BE2C (cell line): ENCODE measurements around the gene TMEM151A.
"Not testable (repeated sequence)": the region's sequence is repeated elsewhere in the genome, so short reads cannot be mapped to it uniquely, and the experiment has no call there.

ENCODE experiments used
- DNase-seq: peaks from one replicate; pipeline ENCODE4 v3.0.0-alpha.2; 2020
- H3K27me3 ChIP-seq: fragments of 250-450 bp; sonication (Bioruptor Pico); 2 replicates; pipeline ENCODE4 v1.5.1; 2020; ENCODE audit warnings: mild to moderate bottlenecking
- H3K36me3 ChIP-seq: fragments of 250-450 bp; sonication (Bioruptor Pico); 2 replicates; pipeline ENCODE4 v1.5.1; 2020; ENCODE audit warnings: mild to moderate bottlenecking
- H3K4me1 ChIP-seq: fragments of 250-450 bp; sonication (Bioruptor Pico); 2 replicates; pipeline ENCODE4 v1.5.1; 2020
- H3K4me3 ChIP-seq: 2 replicates; pipeline ENCODE4 v1.5.1; 2011; ENCODE audit warnings: low read depth, low read length
- H3K9me3 ChIP-seq: fragments of 250-450 bp; sonication (Bioruptor Pico); 2 replicates; pipeline ENCODE4 v1.5.1; 2020
- TF ChIP-seq, protein P1 (sequence below): IDR thresholded peaks from 2 replicates; pipeline ENCODE4 v1.5.1; 2012; ENCODE audit warnings: mild to moderate bottlenecking, low read depth, low read length

Gene TMEM151A

DNA sequence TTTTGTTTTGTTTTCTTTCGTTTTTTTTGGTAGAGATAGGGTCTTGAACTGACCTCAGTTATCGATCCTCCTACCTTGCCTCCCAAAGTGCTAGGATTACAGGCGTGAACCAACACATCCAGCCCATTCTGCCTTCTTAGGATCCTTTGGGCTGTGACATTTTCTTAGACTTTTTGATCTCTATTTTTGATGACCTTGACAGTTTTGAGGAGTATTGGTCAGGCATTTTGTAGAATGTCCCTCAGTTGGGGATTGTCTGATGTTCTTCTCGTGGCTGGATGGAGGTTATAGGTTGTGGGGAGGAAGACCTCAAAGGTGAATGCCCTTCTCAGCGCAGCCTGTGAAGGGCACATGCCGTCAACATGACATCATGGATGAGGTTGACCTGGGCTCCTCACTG, 42.8 kb upstream of the TMEM151A start:
- TF ChIP-seq, protein P1, sequence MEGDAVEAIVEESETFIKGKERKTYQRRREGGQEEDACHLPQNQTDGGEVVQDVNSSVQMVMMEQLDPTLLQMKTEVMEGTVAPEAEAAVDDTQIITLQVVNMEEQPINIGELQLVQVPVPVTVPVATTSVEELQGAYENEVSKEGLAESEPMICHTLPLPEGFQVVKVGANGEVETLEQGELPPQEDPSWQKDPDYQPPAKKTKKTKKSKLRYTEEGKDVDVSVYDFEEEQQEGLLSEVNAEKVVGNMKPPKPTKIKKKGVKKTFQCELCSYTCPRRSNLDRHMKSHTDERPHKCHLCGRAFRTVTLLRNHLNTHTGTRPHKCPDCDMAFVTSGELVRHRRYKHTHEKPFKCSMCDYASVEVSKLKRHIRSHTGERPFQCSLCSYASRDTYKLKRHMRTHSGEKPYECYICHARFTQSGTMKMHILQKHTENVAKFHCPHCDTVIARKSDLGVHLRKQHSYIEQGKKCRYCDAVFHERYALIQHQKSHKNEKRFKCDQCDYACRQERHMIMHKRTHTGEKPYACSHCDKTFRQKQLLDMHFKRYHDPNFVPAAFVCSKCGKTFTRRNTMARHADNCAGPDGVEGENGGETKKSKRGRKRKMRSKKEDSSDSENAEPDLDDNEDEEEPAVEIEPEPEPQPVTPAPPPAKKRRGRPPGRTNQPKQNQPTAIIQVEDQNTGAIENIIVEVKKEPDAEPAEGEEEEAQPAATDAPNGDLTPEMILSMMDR = no peak
- Histone ChIP-seq H3K27me3 (no peaks in the 10 kb centered on the region), H3K9me3 (no peaks in the 10 kb centered on the region), H3K36me3 (no peaks in the 10 kb centered on the region), H3K4me3 (no peak overlapping the region), H3K4me1 (no peaks in the 10 kb centered on the region)
- DNase-seq = no peak

DNA sequence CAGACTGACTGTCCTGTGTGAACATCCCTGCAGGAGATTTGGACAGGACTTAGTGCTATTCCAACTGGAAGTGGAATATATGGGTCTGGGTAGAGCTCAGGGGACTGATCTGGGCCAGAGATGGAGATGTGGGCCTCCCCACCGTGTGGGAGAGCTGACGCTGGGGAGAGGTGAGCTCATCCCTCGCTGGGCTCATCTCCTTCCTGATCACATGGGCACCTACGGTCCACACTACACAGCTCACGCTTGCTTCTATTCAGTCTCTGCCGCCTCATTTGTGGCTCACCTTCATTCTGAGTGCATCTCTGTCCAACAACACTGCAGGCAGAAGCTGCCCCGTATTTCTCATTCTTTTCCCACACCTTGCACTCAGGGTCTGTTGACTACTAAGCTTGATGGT, 39.9 kb upstream of the TMEM151A start:
- Histone ChIP-seq H3K4me3 (no peak overlapping the region), H3K9me3 (no peaks in the 10 kb centered on the region), H3K4me1 (no peaks in the 10 kb centered on the region), H3K36me3 (no peaks in the 10 kb centered on the region), H3K27me3 (no peaks in the 10 kb centered on the region)
- no peak for DNase-seq
- TF ChIP-seq, protein P1 = no peak

DNA sequence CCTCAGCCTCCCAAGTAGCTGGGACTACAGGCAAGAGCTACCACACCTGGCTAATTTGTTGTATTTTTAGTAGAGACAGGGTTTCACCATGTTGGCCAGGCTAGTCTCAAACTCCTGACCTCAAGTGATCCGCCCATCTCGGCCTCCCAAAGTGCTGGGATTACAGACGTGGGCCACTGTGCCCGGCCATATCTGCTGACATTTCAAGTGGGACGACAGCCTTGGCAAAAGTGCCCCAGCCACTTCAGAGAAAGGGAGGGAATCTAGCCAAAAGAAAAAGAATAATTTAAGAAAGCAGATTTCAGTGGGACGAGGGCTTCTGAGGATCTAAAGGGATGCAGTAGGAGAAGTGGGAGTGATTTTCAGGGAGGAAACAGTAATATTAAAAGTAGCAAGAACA, 38.6 kb upstream of the TMEM151A start:
- H3K9me3 ChIP-seq, H3K4me1 ChIP-seq, H3K36me3 ChIP-seq, H3K4me3 ChIP-seq, H3K27me3 ChIP-seq, DNase-seq: not testable (repeated sequence)

DNA sequence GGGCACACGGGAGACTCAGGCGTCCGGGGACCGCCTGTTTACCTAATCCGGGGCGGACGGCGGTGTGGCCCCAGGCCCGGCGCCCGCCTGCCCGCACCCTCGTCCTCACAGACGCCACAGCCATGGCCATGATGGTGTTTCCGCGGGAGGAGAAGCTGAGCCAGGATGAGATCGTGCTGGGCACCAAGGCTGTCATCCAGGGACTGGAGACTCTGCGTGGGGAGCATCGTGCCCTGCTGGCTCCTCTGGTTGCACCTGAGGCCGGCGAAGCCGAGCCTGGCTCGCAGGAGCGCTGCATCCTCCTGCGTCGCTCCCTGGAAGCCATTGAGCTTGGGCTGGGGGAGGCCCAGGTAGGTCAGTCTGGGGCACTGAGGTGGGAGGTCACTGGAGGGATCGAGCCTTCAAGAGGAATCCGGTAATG, 33.2 kb upstream of the TMEM151A start:
- peak overlapping the region; percentile 94 for H3K4me3 ChIP-seq
- H3K27me3 ChIP-seq = no peaks in the 10 kb centered on the region
- H3K4me1 ChIP-seq = no peaks in the 10 kb centered on the region
- TF ChIP-seq, protein P1 = no peak
- peaks cover 5% of the 10 kb centered on the region; the same call in 1 of the 2 replicates for H3K36me3 ChIP-seq
- no peak for DNase-seq
- no peaks in the 10 kb centered on the region for H3K9me3 ChIP-seq

DNA sequence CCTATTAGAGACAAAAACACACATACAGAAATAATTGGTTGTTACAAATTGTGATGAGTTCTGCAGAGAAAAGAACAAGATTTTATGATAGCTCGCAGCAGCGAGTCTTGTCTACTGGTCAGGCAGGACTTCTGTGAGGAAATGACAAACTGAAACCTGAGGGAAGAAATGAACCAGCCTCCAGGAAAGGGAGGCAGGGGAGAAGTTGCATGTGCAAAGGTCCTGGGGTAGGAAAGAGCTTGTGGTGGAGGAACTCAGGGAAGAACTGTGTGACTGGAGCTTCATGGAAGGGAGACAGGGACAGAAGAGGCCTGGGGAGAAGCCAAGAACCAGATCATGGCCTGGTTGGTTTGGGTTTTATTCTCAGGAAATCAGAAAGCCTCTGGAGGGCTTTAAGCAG, 32.5 kb upstream of the TMEM151A start:
- H3K36me3 ChIP-seq = peaks cover 5% of the 10 kb centered on the region; the same call in 1 of the 2 replicates
- TF ChIP-seq, protein P1 = no peak
- DNase-seq = no peak
- H3K4me3 ChIP-seq = no peak overlapping the region
- no peaks in the 10 kb centered on the region for H3K9me3 ChIP-seq
- H3K27me3 ChIP-seq = no peaks in the 10 kb centered on the region
- no peaks in the 10 kb centered on the region for H3K4me1 ChIP-seq

DNA sequence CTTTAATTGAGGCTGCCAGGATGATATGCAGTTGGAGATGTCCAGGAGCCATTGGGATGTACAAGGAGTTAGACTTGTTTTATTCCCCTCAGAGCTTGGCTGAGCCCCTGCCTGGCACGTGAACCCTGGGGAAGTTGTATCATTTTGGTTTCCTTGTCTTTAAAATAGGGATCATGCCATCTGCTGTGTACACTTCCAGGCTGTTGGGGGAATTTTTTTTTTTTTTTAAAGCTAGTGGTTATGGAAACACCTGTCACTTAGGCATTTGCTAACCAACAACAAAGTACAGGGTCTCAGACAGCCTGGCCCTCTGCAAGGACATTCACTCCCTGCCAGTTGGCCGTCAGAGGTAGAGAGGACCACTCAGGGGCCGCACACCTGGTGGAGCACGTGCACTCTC, 31.7 kb upstream of the TMEM151A start:
- DNase-seq = no peak
- peaks cover 5% of the 10 kb centered on the region; the same call in 1 of the 2 replicates for H3K36me3 ChIP-seq
- H3K4me3 ChIP-seq = no peak overlapping the region

More for the DNA sequence above, 31.7 kb upstream of the TMEM151A start:
- Histone ChIP-seq H3K4me1 (no peaks in the 10 kb centered on the region), H3K27me3 (no peaks in the 10 kb centered on the region), H3K9me3 (no peaks in the 10 kb centered on the region)
- TF ChIP-seq, protein P1 = no peak
